Upper lobe of right lung (tissue), 1 donor: ENCODE measurements around the gene PHF11. TPM values are rescaled to one million over a fixed set of nuclear protein-coding genes. Genes with fewer than 3 reads are reported as not detected.

Source experiments
- ATAC-seq: fragments of 200-7000 bp; cut with Tn5 transposase; one replicate; pipeline ENCODE4 v1.9.1; 2020; ENCODE audit warnings: mild to moderate bottlenecking, moderate library complexity
- DNase-seq: peaks from one replicate; pipeline ENCODE4 v3.0.0-alpha.2; 2020
- H3K27ac ChIP-seq: fragments of 200-600 bp; one replicate; pipeline ENCODE4 v1.8.0; 2022
- H3K27me3 ChIP-seq: fragments of 200-600 bp; one replicate; pipeline ENCODE4 v1.8.0; 2022; ENCODE audit warnings: mild to moderate bottlenecking
- H3K36me3 ChIP-seq: fragments of 200-600 bp; one replicate; pipeline ENCODE4 v1.8.0; 2022
- H3K4me1 ChIP-seq: fragments of 200-600 bp; one replicate; pipeline ENCODE4 v1.8.0; 2022
- H3K4me3 ChIP-seq: fragments of 200-600 bp; one replicate; pipeline ENCODE4 v1.8.0; 2022; ENCODE audit warnings: mild to moderate bottlenecking
- H3K9me3 ChIP-seq: fragments of 200-600 bp; one replicate; pipeline ENCODE4 v1.8.0; 2022
- CTCF ChIP-seq: fragments of 200-600 bp; IDR thresholded peaks from one replicate; pipeline ENCODE4 v1.8.0; 2022; ENCODE audit warnings: antibody characterized with exemption
- intact Hi-C: fragments of 100-400 bp; cut with DNase I; formaldehyde crosslinking; loops from one replicate; pipeline ENCODE4 v1.11.0; 2022
- total RNA-seq: library from RNA; stranded (reverse); fragmentation: NEBNext Ultra II Directional; extraction: Animal tissue kit (Norgen Biotek cat#: 25700); gene quantifications from one replicate; pipeline ENCODE4 v1.2.1, GENCODE V29; 2021
- donor health status: DM: no; HTN: yes; CAD: no; lungs with severe emphysema.

Gene PHF11
- total RNA-seq, 1 donor from 2014 or later, result 57.7 TPM

- no peak for ATAC-seq
- intact Hi-C loops, result no loop called here
- no peak for TF ChIP-seq CTCF
Measured at GRCh38 chr13:49546561-49546960, 50.8 kb downstream of the PHF11 start.

GRCh38 chr13:49549289-49549688, 53.5 kb downstream of the PHF11 start:
- intact Hi-C loops, result no loop called here
- no peaks in the 10 kb centered on the region for H3K9me3 ChIP-seq
- H3K4me1 ChIP-seq, result no peaks in the 10 kb centered on the region
- H3K27me3 ChIP-seq, result no peaks in the 10 kb centered on the region
- no peak for TF ChIP-seq CTCF
- ATAC-seq, result no peak
- no peak overlapping the region for H3K4me3 ChIP-seq
- DNase-seq, result no peak
- H3K36me3 ChIP-seq, result peaks cover 59% of the 10 kb centered on the region
- H3K27ac ChIP-seq, result no peak overlapping the region

More at GRCh38 chr13:49546561-49546960, 50.8 kb downstream of the PHF11 start:
- DNase-seq, result no peak
- peaks cover 57% of the 10 kb centered on the region for H3K36me3 ChIP-seq
- H3K27me3 ChIP-seq, result no peaks in the 10 kb centered on the region
- H3K27ac ChIP-seq, result no peak overlapping the region
- no peak overlapping the region for H3K4me3 ChIP-seq
- H3K9me3 ChIP-seq, result no peaks in the 10 kb centered on the region
- no peaks in the 10 kb centered on the region for H3K4me1 ChIP-seq

GRCh38 chr13:49550942-49551644, 55.3 kb downstream of the PHF11 start:
- no peaks in the 10 kb centered on the region for H3K9me3 ChIP-seq
- H3K27me3 ChIP-seq, result no peaks in the 10 kb centered on the region
- no peak for TF ChIP-seq CTCF
- H3K27ac ChIP-seq, result no peak overlapping the region
- peaks cover 63% of the 10 kb centered on the region for H3K36me3 ChIP-seq
- no peaks in the 10 kb centered on the region for H3K4me1 ChIP-seq
- ATAC-seq (peak; percentile 48), DNase-seq (no peak)
- no peak overlapping the region for H3K4me3 ChIP-seq
- intact Hi-C loops, result no loop called here

GRCh38 chr13:49553888-49554287, 58.1 kb downstream of the PHF11 start:
- Histone ChIP-seq H3K36me3 (peaks cover 58% of the 10 kb centered on the region), H3K4me3 (no peak overlapping the region), H3K9me3 (no peaks in the 10 kb centered on the region), H3K4me1 (no peaks in the 10 kb centered on the region), H3K27ac (no peak overlapping the region), H3K27me3 (no peaks in the 10 kb centered on the region)
- no peak for TF ChIP-seq CTCF
- intact Hi-C loops, result no loop called here
- no peak for DNase-seq
- ATAC-seq, result no peak

DNA sequence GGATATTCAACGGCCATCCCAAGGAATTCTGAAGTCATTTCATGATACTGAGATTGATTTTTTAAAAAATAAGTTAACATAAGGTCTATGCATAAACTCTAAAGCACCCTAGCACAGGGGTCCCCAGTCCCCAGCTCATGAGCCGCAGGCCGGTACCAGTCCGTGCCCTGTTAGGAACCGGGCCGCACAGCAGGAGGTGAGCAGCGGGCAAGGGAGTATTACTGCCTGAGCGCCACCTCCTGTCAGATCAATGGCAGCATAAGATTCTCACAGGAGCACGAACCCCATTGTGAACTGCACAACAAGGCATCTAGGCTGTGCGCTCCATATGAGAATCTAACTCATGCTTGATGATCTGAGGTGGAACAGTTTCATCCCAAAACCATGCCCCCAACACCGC, 58.6 kb downstream of the PHF11 start:
- Histone ChIP-seq H3K27ac (no peak overlapping the region), H3K9me3 (no peaks in the 10 kb centered on the region), H3K4me3 (no peak overlapping the region), H3K27me3 (no peaks in the 10 kb centered on the region), H3K4me1 (no peaks in the 10 kb centered on the region), H3K36me3 (peaks cover 59% of the 10 kb centered on the region)
- no peak for TF ChIP-seq CTCF
- no peak for DNase-seq
- intact Hi-C loops, result no loop called here
- no peak for ATAC-seq

DNA sequence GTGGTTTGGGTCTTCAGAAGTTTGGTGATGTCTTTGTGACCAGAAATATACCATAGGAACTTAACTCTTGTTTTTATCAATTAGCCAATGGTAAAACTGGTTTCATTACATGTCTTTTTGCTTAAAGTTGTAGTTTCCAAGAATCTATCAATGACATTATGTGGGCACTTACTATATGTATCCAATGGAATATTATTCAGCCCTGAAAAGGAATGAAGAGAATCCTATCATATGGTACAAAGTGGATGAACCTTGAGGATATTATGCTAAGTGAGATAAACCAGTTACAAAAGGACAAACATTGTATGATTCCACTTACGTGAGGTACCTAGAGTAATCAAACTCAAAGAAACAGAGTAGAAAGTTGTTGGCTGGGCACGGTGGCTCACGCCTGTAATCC, 63.3 kb downstream of the PHF11 start:
- Histone ChIP-seq H3K36me3 (peaks cover 47% of the 10 kb centered on the region), H3K4me3 (no peak overlapping the region), H3K9me3 (no peaks in the 10 kb centered on the region), H3K27me3 (no peaks in the 10 kb centered on the region), H3K27ac (no peak overlapping the region), H3K4me1 (peaks cover 5% of the 10 kb centered on the region)
- no peak for TF ChIP-seq CTCF
- ATAC-seq (no peak), DNase-seq (no peak)
- intact Hi-C loops, result no loop called here
